Uterus (tissue), 2 donors: ENCODE measurements around the gene LARGE2.

ENCODE experiments used
- CTCF ChIP-seq, 4 experiments: fragments of 200-600 bp in 2 of 4; fragments of 450-650 bp in 2 of 4; sonication (generic) in 2 of 4; IDR thresholded peaks; one replicate each; pipeline ENCODE4 v1.5.1; 2016 to 2019; ENCODE audit warnings: antibody characterized with exemption in 4 of 4, mild to moderate bottlenecking in 2 of 4, moderate library complexity in 1 of 4
- POLR2A ChIP-seq, 2 donors: fragments of 450-650 bp; IDR thresholded peaks; one replicate each; pipeline ENCODE4 v1.6.1; 2016; ENCODE audit warnings: antibody characterized with exemption in 2 of 2, mild to moderate bottlenecking in 1 of 2, moderate library complexity in 1 of 2

- no peak for TF ChIP-seq CTCF (IDR thresholded peaks at IDR 0.05)
- TF ChIP-seq POLR2A (IDR thresholded peaks at IDR 0.05), result no peak
These were observed 6.2 kb downstream of the LARGE2 start for GRCh38 chr11:45928535-45929215.
